Measurements from ENCODE around the gene BCAS4.
"Not testable (repeated sequence)": the region's sequence is repeated elsewhere in the genome, so short reads cannot be mapped to it uniquely, and the experiment has no call there.

BCAS4 gene

GRCh38 chr20:50799176-50799889 lies 4.5 kb downstream of the BCAS4 start:
- DNase-seq (ENCODE audit: low spot score), result no peak

- DNase-seq (ENCODE audit: low spot score), result no peak
Observed at GRCh38 chr20:50799890-50800550, 5.2 kb downstream of the BCAS4 start.

GRCh38 chr20:50800986-50801746 lies 6.3 kb downstream of the BCAS4 start:
- not testable (repeated sequence) for DNase-seq (ENCODE audit: low spot score)

- DNase-seq (ENCODE audit: low spot score), result no peak
Observed at GRCh38 chr20:50801747-50802125, 6.9 kb downstream of the BCAS4 start.

- DNase-seq (ENCODE audit: low spot score), result no peak
Observed at GRCh38 chr20:50802289-50802688, 7.4 kb downstream of the BCAS4 start.

- DNase-seq (ENCODE audit: low spot score), result no peak
Observed at GRCh38 chr20:50804437-50805348, 9.8 kb downstream of the BCAS4 start.

GRCh38 chr20:50805349-50805684 lies 10.5 kb downstream of the BCAS4 start:
- no peak for DNase-seq (ENCODE audit: low spot score)

- DNase-seq (ENCODE audit: low spot score), result no peak
Observed at GRCh38 chr20:50806126-50806768, 11.4 kb downstream of the BCAS4 start.

GRCh38 chr20:50810063-50810462 lies 15.2 kb downstream of the BCAS4 start:
- no peak for DNase-seq (ENCODE audit: low spot score)

- DNase-seq (ENCODE audit: low spot score), result no peak
Observed at GRCh38 chr20:50810842-50811241, 16.0 kb downstream of the BCAS4 start.

- DNase-seq (ENCODE audit: low spot score), result no peak
Observed at GRCh38 chr20:50813101-50813643, 18.3 kb downstream of the BCAS4 start.

- no peak for DNase-seq (ENCODE audit: low spot score)
Observed at GRCh38 chr20:50813801-50814200, 18.9 kb downstream of the BCAS4 start.

- no peak for DNase-seq (ENCODE audit: low spot score)
Observed at GRCh38 chr20:50814438-50815161, 19.7 kb downstream of the BCAS4 start.

- no peak for DNase-seq (ENCODE audit: low spot score)
Observed at GRCh38 chr20:50815162-50815989, 20.5 kb downstream of the BCAS4 start.

- no peak for DNase-seq (ENCODE audit: low spot score)
Observed at GRCh38 chr20:50817776-50818172, 22.9 kb downstream of the BCAS4 start.

- no peak for DNase-seq (ENCODE audit: low spot score)
Observed at GRCh38 chr20:50819349-50819748, 24.5 kb downstream of the BCAS4 start.

- no peak for DNase-seq (ENCODE audit: low spot score)
Observed at GRCh38 chr20:50820515-50821256, 25.8 kb downstream of the BCAS4 start.

GRCh38 chr20:50821257-50821921 lies 26.5 kb downstream of the BCAS4 start:
- no peak for DNase-seq (ENCODE audit: low spot score)
